Measurements from ENCODE around the gene ITPRIPL2. TPM values are rescaled to one million over a fixed set of nuclear protein-coding genes. Genes with fewer than 3 reads are reported as not detected.

The ITPRIPL2 gene
- total RNA-seq, 1 experiment from 2014 or later: 5.3 TPM

GRCh38 chr16:19118938-19119431 is 5.2 kb downstream of the ITPRIPL2 start:
- no peaks in the 10 kb centered on the region for H3K36me3 Mint-ChIP-seq
- DNase-seq (ENCODE audit: low spot score): no peak
- peaks cover 35% of the 10 kb centered on the region for H3K27me3 Mint-ChIP-seq (ENCODE audit: low read depth)
- CTCF ChIA-PET: no interaction called here
- POLR2A ChIA-PET: no interaction called here
- H3K4me1 Mint-ChIP-seq: peaks cover 17% of the 10 kb centered on the region
- TF ChIP-seq CTCF (IDR thresholded peaks at IDR 0.05): no peak
- TF ChIP-seq RELA (CRISPR knock-in tag; IDR thresholded peaks at IDR 0.05; ENCODE audit: borderline replicate concordance): no peak
- TF ChIP-seq ATF6 (CRISPR knock-in tag; IDR thresholded peaks at IDR 0.05): no peak
- TF ChIP-seq ZNF232 (CRISPR knock-in tag; IDR thresholded peaks at IDR 0.05): no peak
- TF ChIP-seq TEAD1 (CRISPR knock-in tag; IDR thresholded peaks at IDR 0.05): no peak
- no peak for TF ChIP-seq TEAD4 (CRISPR knock-in tag; IDR thresholded peaks at IDR 0.05)
- no peak for TF ChIP-seq ZNF532 (CRISPR knock-in tag; IDR thresholded peaks at IDR 0.05; ENCODE audit: borderline replicate concordance)
- no peak for TF ChIP-seq FOXP1 (CRISPR knock-in tag; IDR thresholded peaks at IDR 0.05; ENCODE audit: borderline replicate concordance)
- no peak for TF ChIP-seq ZBTB21 (CRISPR knock-in tag; IDR thresholded peaks at IDR 0.05; ENCODE audit: borderline replicate concordance)
- no peak for TF ChIP-seq GABPB1 (CRISPR knock-in tag; IDR thresholded peaks at IDR 0.05)
- TF ChIP-seq GTF2I (CRISPR knock-in tag; conservative IDR thresholded peaks at IDR 0.05): no peak
- TF ChIP-seq PREB (CRISPR knock-in tag; IDR thresholded peaks at IDR 0.05; ENCODE audit: borderline replicate concordance): no peak
- TF ChIP-seq HMGA2 (CRISPR knock-in tag; IDR thresholded peaks at IDR 0.05): no peak
- no peak for ATAC-seq
- no peak overlapping the region for H3K27ac Mint-ChIP-seq
- no peak overlapping the region for H3K4me3 Mint-ChIP-seq
- no peaks in the 10 kb centered on the region for H3K9me3 Mint-ChIP-seq

- Mint-ChIP-seq H3K4me1 (peaks cover 17% of the 10 kb centered on the region), H3K36me3 (no peaks in the 10 kb centered on the region), H3K27me3 (ENCODE audit: low read depth) (peaks cover 32% of the 10 kb centered on the region), H3K9me3 (no peaks in the 10 kb centered on the region), H3K4me3 (no peak overlapping the region), H3K27ac (no peak overlapping the region)
- TF ChIP-seq ZNF121 (CRISPR knock-in tag; IDR thresholded peaks at IDR 0.05) (no peak), NFYB (CRISPR knock-in tag; conservative IDR thresholded peaks at IDR 0.05; ENCODE audit: low read depth) (no peak), ESRRA (CRISPR knock-in tag; IDR thresholded peaks at IDR 0.05; ENCODE audit: borderline replicate concordance) (no peak), ATF1 (CRISPR knock-in tag; IDR thresholded peaks at IDR 0.05) (no peak), OVOL2 (CRISPR knock-in tag; IDR thresholded peaks at IDR 0.05; ENCODE audit: borderline replicate concordance) (no peak), ZNF219 (CRISPR knock-in tag; IDR thresholded peaks at IDR 0.05; ENCODE audit: borderline replicate concordance) (no peak), GTF2I (CRISPR knock-in tag; conservative IDR thresholded peaks at IDR 0.05) (no peak), HMGXB4 (CRISPR knock-in tag; IDR thresholded peaks at IDR 0.05) (no peak), SMAD4 (CRISPR knock-in tag; IDR thresholded peaks at IDR 0.05) (no peak), PRRX2 (CRISPR knock-in tag; IDR thresholded peaks at IDR 0.05) (no peak), GABPB1 (CRISPR knock-in tag; IDR thresholded peaks at IDR 0.05) (no peak), IRF2 (CRISPR knock-in tag; IDR thresholded peaks at IDR 0.05; ENCODE audit: borderline replicate concordance, low read depth) (no peak), NR2C2 (CRISPR knock-in tag; IDR thresholded peaks at IDR 0.05) (no peak)
- ATAC-seq (no peak), DNase-seq (ENCODE audit: low spot score) (no peak)
- ChIA-PET CTCF (interaction anchor here (1.4 kb wide), 1 partner anchor 60 kb away, joined by 5 read pairs; no protein-coding TSS in a partner anchor), POLR2A (no interaction called here)
Measured at GRCh38 chr16:19119564-19119963, 5.8 kb downstream of the ITPRIPL2 start.

Measured in WTC11 (cell line).